Activated CD8-positive, alpha-beta T cell treated with anti-CD3 and anti-CD28 coated beads for 36 hours (primary cell): ENCODE measurements around the gene CHST8. TPM values are rescaled to one million over a fixed set of nuclear protein-coding genes. Genes with fewer than 3 reads are reported as not detected.

Source experiments
- ATAC-seq: fragments of 200-7000 bp; cut with Tn5 transposase; one replicate; pipeline ENCODE4 v1.10.0; 2021; ENCODE audit warnings: mild to moderate bottlenecking, moderate library complexity
- CTCF ChIA-PET: fragments of 350-600 bp; sonication (Branson Sonifier 250); formaldehyde crosslinking; loops from one replicate; lab custom pipeline; 2021; ENCODE audit warnings: antibody characterized with exemption; lab: Charles Lee
- POLR2A ChIA-PET: fragments of 350-600 bp; sonication (Branson Sonifier 250); formaldehyde crosslinking; loops from one replicate; lab custom pipeline; 2021; ENCODE audit warnings: antibody characterized with exemption; lab: Charles Lee
- DNase-seq: peaks from one replicate; pipeline ENCODE4 v3.0.0-alpha.2; 2020
- H3K27ac Mint-ChIP-seq: one replicate; pipeline ENCODE4 v1.8.0; 2021; ENCODE audit warnings: mild to moderate bottlenecking, mixed read lengths
- H3K27me3 Mint-ChIP-seq: one replicate; pipeline ENCODE4 v1.8.0; 2021; ENCODE audit warnings: mixed read lengths
- H3K36me3 Mint-ChIP-seq: one replicate; pipeline ENCODE4 v1.8.0; 2021; ENCODE audit warnings: low read depth, mixed read lengths
- H3K4me1 Mint-ChIP-seq: one replicate; pipeline ENCODE4 v1.8.0; 2021; ENCODE audit warnings: low read depth, mixed read lengths
- H3K4me3 Mint-ChIP-seq: one replicate; pipeline ENCODE4 v1.8.0; 2021; ENCODE audit warnings: mild to moderate bottlenecking, moderate library complexity, mixed read lengths
- H3K9me3 Mint-ChIP-seq: one replicate; pipeline ENCODE4 v1.8.0; 2021; ENCODE audit warnings: mixed read lengths
- intact Hi-C: fragments of 100-400 bp; cut with micrococcal nuclease; formaldehyde crosslinking; loops from one replicate; pipeline ENCODE4 v1.10.0; 2022
- total RNA-seq, 2 experiments: library from RNA; stranded (reverse); gene quantifications; one replicate each; pipeline ENCODE4 v1.2.3, GENCODE V29; 2021
- TF ChIP-seq, protein P1 (sequence below): fragments of 200-600 bp; IDR thresholded peaks from one replicate; pipeline ENCODE4 v1.8.0; 2022; ENCODE audit warnings: antibody characterized with exemption, mild to moderate bottlenecking

Gene CHST8
- total RNA-seq, 2 experiments from 2014 or later, result not detected

- POLR2A ChIA-PET, result no interaction called here
- no peak for ATAC-seq
Observed at GRCh38 chr19:33722456-33723239, 100.9 kb downstream of the CHST8 start.

DNA sequence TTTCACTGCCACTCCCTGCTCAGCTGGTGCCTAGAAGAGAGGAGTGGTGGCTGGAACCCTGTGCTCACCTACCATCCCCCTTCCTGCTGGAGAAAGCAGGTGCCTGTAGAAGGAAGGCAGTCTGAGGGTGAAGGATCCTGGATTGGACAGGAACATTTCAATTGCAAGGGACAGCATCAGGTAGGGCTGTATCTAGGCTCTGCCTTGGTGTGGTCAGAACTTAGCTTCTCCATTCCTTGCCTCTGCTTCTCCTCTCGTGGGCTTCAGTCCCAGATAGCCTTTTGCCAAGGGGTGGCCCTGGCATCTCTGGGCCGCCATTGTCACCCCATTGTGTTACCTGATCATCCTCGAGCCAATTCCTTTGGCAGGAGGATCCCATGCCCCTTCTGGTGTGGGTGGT is 101.8 kb downstream of the CHST8 start:
- H3K4me1 Mint-ChIP-seq, result no peaks in the 10 kb centered on the region
- H3K27ac Mint-ChIP-seq, result no peak overlapping the region
- no peaks in the 10 kb centered on the region for H3K36me3 Mint-ChIP-seq
- DNase-seq (no peak), ATAC-seq (no peak)
- no peak overlapping the region for H3K4me3 Mint-ChIP-seq
- no peaks in the 10 kb centered on the region for H3K9me3 Mint-ChIP-seq
- ChIA-PET POLR2A (interaction anchor here (0.6 kb wide), 1 partner anchor 429 kb away, joined by 3 read pairs; no protein-coding TSS in a partner anchor), CTCF (interaction anchor here (1.4 kb wide), 1 partner anchor 54 kb away, joined by 4 read pairs; no protein-coding TSS in a partner anchor)
- H3K27me3 Mint-ChIP-seq, result peaks cover 3% of the 10 kb centered on the region
- intact Hi-C loops, result no loop called here
- TF ChIP-seq, protein P1, sequence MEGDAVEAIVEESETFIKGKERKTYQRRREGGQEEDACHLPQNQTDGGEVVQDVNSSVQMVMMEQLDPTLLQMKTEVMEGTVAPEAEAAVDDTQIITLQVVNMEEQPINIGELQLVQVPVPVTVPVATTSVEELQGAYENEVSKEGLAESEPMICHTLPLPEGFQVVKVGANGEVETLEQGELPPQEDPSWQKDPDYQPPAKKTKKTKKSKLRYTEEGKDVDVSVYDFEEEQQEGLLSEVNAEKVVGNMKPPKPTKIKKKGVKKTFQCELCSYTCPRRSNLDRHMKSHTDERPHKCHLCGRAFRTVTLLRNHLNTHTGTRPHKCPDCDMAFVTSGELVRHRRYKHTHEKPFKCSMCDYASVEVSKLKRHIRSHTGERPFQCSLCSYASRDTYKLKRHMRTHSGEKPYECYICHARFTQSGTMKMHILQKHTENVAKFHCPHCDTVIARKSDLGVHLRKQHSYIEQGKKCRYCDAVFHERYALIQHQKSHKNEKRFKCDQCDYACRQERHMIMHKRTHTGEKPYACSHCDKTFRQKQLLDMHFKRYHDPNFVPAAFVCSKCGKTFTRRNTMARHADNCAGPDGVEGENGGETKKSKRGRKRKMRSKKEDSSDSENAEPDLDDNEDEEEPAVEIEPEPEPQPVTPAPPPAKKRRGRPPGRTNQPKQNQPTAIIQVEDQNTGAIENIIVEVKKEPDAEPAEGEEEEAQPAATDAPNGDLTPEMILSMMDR, result no peak

More at GRCh38 chr19:33722456-33723239, 100.9 kb downstream of the CHST8 start:
- Mint-ChIP-seq H3K27ac (no peak overlapping the region), H3K4me3 (no peak overlapping the region), H3K9me3 (no peaks in the 10 kb centered on the region), H3K27me3 (peaks cover 3% of the 10 kb centered on the region), H3K36me3 (no peaks in the 10 kb centered on the region), H3K4me1 (no peaks in the 10 kb centered on the region)
- CTCF ChIA-PET, result no interaction called here
- TF ChIP-seq, protein P1, result no peak
- intact Hi-C loops, result no loop called here
- no peak for DNase-seq

GRCh38 chr19:33724021-33724720 is 102.4 kb downstream of the CHST8 start:
- Mint-ChIP-seq H3K4me1 (no peaks in the 10 kb centered on the region), H3K4me3 (no peak overlapping the region), H3K27me3 (peaks cover 3% of the 10 kb centered on the region), H3K36me3 (no peaks in the 10 kb centered on the region), H3K9me3 (no peaks in the 10 kb centered on the region), H3K27ac (no peak overlapping the region)
- ChIA-PET CTCF (interaction anchor here (1.4 kb wide), 1 partner anchor 54 kb away, joined by 4 read pairs; no protein-coding TSS in a partner anchor), POLR2A (interaction anchor here (0.6 kb wide), 1 partner anchor 428 kb away, joined by 3 read pairs; no protein-coding TSS in a partner anchor)
- no peak for ATAC-seq
- TF ChIP-seq, protein P1, result no peak
- no peak for DNase-seq
- intact Hi-C loops, result no loop called here

DNA sequence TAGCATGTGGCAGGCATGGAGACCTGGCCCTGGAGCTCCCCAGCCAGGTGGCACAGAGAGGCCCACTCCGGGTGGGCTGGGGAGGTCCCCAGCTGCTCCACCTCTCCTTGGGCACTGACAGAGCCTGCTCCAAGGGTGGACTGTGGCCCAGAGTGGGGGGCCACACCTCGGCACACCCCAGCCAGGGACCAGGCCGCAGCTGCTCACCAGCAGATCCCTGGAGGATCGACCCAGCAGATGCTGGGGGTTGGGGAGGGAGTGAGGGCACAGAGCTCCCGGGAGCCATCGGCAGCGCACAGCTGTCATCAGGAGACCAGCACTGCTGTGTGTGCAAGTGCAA is 102.9 kb downstream of the CHST8 start:
- ATAC-seq, result no peak
- ChIA-PET CTCF (interaction anchor here (1.4 kb wide), 1 partner anchor 53 kb away, joined by 4 read pairs; no protein-coding TSS in a partner anchor), POLR2A (no interaction called here)
- no peaks in the 10 kb centered on the region for H3K36me3 Mint-ChIP-seq
- DNase-seq, result no peak
- H3K9me3 Mint-ChIP-seq, result no peaks in the 10 kb centered on the region
- peaks cover 3% of the 10 kb centered on the region for H3K27me3 Mint-ChIP-seq
- intact Hi-C loops, result no loop called here
- TF ChIP-seq, protein P1, result no peak
- no peak overlapping the region for H3K4me3 Mint-ChIP-seq
- H3K27ac Mint-ChIP-seq, result no peak overlapping the region
- no peaks in the 10 kb centered on the region for H3K4me1 Mint-ChIP-seq

DNA sequence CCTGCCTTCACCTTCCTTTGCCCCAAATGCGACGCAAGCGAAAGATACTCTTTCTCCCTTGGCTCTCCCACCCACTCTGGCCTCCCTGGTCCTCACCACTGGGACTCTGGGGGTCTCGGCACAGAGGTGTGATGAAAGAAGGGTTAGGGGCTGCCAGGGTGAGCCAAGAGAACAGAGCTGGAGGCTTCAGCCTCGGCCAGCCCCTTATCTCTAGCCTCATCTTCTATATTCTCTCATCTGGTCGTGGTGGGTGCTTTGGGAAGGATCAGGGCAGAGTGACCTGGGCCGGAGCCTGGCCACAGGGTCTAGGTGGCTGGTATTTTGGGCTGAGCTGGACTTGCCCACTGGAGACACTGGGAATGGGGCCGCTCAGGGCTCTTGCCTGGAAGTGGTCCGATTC is 103.8 kb downstream of the CHST8 start:
- no peak for ATAC-seq
- Mint-ChIP-seq H3K36me3 (no peaks in the 10 kb centered on the region), H3K9me3 (no peaks in the 10 kb centered on the region), H3K27ac (no peak overlapping the region), H3K4me1 (no peaks in the 10 kb centered on the region), H3K4me3 (no peak overlapping the region), H3K27me3 (no peaks in the 10 kb centered on the region)
- ChIA-PET POLR2A (no interaction called here), CTCF (no interaction called here)
- DNase-seq, result no peak
- intact Hi-C loops, result no loop called here
- TF ChIP-seq, protein P1, result no peak
